SH-SY5Y (cell line): ENCODE data around the gene NAV3.

Experiments
- GATA2 ChIP-seq: IDR thresholded peaks from 2 replicates; pipeline ENCODE4 v1.6.1; 2011; ENCODE audit warnings: mild to moderate bottlenecking, low read depth, low read length
- GATA3 ChIP-seq: IDR thresholded peaks from 2 replicates; pipeline ENCODE4 v1.6.1; 2011; ENCODE audit warnings: low read depth, mild to moderate bottlenecking, low read length, moderate library complexity

- TF ChIP-seq GATA2 (no peak), GATA3 (no peak)
Observed at GRCh38 chr12:77800501-77800900, 30.2 kb upstream of the NAV3 start.
